HL-60/S4 treated with retinoic acid at 250 ng/mL for 4 days and 3 days (cell line): ENCODE results near the gene LSG1.
"Not testable (repeated sequence)": the region's sequence is repeated elsewhere in the genome, so short reads cannot be mapped to it uniquely, and the experiment has no call there.

ENCODE experiments used
- in situ Hi-C: fragments of 300-500 bp; cut with MboI; formaldehyde crosslinking; loops from 2 replicates; pipeline ENCODE4 v1.7.0; 2022; ENCODE audit warnings: low sequenced_read_pairs

LSG1 gene

GRCh38 chr3:194620196-194620595 is 51.8 kb downstream of the LSG1 start:
- in situ Hi-C loops: no loop called here

GRCh38 chr3:194619741-194620140 is 52.2 kb downstream of the LSG1 start:
- in situ Hi-C loops: no loop called here

- in situ Hi-C loops: no loop called here
Measured at GRCh38 chr3:194618858-194619608, 53.0 kb downstream of the LSG1 start.

GRCh38 chr3:194617827-194618226 is 54.2 kb downstream of the LSG1 start:
- in situ Hi-C loops: no loop called here

GRCh38 chr3:194617143-194617671 is 54.8 kb downstream of the LSG1 start:
- in situ Hi-C loops: no loop called here

- in situ Hi-C loops: no loop called here
Measured at GRCh38 chr3:194615226-194615625, 56.8 kb downstream of the LSG1 start.

GRCh38 chr3:194612221-194612620 is 59.8 kb downstream of the LSG1 start:
- in situ Hi-C loops: no loop called here

DNA sequence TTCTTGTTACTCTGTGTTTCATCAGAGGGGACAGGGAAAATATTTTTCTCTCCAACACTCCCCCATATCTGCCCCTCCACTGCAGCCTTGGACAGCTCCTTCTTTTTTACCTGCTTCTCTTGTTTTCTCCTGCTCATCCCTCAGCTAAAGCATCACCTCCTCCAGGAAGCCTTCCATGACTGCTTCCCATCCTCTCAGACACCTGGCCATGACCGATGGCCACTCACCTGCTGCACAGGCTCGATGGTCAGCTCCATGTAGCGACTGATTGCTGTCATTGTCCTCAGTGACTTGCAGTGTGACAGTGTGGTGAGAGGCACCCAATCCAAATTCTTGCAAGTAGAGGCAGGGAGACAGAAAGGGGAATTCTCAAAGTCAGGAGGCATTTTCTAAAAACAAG is 61.3 kb downstream of the LSG1 start:
- in situ Hi-C loops: no loop called here

DNA sequence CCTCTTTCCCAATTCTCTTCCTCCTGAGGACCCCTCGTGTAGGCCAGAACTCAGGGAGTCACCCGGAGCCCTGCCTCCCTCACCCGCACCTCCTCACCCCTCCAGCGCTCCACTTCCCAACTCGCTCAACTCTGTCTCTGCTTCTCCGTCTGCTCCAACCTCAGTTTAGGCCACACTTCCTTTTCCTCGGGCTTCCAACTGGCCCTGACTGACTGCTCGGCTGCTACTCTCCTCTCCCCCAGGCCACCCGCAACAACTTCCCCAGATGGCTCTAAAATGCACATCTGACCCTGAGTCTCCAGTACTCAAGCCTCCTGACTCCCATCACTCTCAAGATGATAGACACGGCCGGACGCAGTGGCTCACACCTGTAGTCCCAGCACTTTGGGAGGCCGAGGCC is 62.4 kb downstream of the LSG1 start:
- in situ Hi-C loops: no loop called here

- in situ Hi-C loops: no loop called here
Measured at GRCh38 chr3:194608981-194609380, 63.0 kb downstream of the LSG1 start.

- in situ Hi-C loops: no loop called here
Measured at GRCh38 chr3:194607592-194608389, 64.2 kb downstream of the LSG1 start.

DNA sequence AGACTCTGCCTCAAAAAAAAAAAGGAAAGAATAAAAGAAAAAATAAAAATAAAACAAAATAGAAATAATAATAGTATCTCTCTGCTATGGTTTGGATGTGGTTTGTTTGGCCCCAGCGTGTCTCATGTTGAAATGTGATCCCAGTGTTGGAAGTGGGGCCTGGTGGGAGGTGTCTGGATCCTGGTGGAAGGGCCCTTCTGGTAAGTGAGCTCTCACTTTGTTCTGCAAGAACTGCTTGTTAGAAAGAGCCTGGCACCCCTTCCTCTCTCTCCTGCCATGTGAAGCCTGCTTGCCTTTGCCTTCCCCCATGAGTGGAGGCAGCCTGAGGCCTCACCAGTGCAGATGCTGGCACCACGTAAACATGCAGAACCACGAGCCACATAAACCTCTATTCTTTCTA is 65.0 kb downstream of the LSG1 start:
- in situ Hi-C loops: no loop called here

DNA sequence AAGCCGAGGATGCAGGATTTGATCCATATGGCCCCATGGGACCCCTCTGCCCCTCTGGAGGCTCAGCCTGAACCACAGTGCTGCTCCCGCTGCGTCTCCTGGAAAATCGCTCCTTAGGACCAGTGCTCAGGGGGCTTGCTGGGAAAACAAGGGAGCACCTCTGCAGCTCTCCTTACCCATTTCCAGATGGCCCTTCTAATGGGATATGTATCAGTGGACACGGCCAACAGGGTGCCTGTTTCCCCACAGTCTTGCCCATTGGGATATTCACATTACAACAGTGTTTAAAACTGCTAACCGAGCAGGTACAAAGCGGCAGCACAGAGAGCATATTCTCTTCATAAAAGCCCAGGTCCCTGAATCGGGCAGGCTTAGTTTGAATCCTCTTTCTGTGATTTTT is 65.8 kb downstream of the LSG1 start:
- in situ Hi-C loops: no loop called here

GRCh38 chr3:194605314-194605713 is 66.7 kb downstream of the LSG1 start:
- in situ Hi-C loops: not testable (repeated sequence)

DNA sequence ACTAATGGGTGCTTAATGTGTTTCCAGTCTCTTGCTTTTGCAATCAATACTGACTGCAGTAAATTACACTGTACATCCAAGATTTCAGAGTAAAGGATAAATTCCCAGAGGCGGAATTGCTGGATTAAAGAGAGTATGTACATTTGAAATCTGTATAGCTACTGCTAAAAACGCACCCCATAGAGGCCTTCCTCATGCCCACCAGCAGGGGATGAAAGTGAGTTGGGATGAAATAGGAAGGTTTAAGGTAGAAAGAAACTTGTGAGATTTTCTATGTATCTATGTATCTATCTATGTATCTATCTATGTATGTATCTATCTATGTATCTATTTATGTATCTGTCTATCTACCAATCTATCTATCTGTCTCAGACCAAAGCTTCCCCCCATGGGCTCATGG is 67.2 kb downstream of the LSG1 start:
- in situ Hi-C loops: no loop called here

- in situ Hi-C loops: no loop called here
Measured at GRCh38 chr3:194604126-194604525, 67.9 kb downstream of the LSG1 start.

GRCh38 chr3:194602669-194603171 is 69.3 kb downstream of the LSG1 start:
- in situ Hi-C loops: no loop called here

DNA sequence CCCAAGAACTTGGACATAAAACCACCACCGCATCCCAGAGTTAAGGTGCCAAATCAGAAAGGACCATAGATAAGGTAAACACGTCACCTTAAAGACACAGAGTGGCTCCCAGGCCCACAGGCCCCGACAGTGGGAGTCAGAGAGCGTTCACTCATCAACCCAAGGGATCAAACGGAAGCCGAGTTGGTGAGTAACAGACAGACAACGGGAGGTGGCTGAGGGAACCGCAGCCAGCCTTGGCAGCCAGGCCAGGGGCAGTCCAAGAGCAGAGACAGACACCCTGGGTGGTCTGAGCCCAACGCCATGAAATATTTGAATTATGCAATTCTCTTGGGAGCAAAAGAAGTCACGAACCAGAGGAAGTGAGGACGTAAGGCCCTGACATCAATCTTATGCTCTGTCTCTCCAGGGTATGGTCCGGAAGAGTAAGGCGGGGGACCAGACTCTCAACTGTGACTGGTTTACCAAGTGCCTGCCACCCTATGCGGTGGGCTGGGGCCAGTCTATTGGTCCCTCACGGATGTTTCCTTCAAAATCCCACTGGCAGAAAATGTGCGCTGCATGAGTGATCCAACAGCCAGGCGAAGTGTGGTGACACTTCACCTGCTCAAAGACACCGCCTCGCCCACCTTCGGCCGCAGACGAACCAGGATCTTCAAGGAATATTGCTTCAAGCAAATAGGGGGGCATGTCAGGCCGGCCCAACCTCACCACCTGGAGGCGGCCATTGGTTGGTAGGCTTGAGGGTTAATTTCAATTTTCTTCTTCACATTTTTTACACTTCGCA is 73.0 kb downstream of the LSG1 start:
- in situ Hi-C loops: loop anchor here (25.0 kb wide), 1 partner anchor 262 kb away; no protein-coding TSS in a partner anchor

- in situ Hi-C loops: loop anchor here (25.0 kb wide), 1 partner anchor 260 kb away; no protein-coding TSS in a partner anchor
Measured at GRCh38 chr3:194596906-194597305, 75.1 kb downstream of the LSG1 start.

GRCh38 chr3:194592798-194593752 is 78.9 kb downstream of the LSG1 start:
- in situ Hi-C loops: loop anchor here (25.0 kb wide), 1 partner anchor 256 kb away; no protein-coding TSS in a partner anchor
